B cell (primary cell): Measurements from ENCODE around the gene CCR5AS.

ENCODE experiments used
- ATAC-seq: fragments of 200-7000 bp; cut with Tn5 transposase; one replicate; pipeline ENCODE4 v1.10.0; 2021; ENCODE audit warnings: low read depth, mild to moderate bottlenecking, moderate number of reproducible peaks, moderate library complexity
- CTCF ChIA-PET: fragments of 350-600 bp; sonication (Branson Sonifier 250); formaldehyde crosslinking; loops from one replicate; lab custom pipeline; 2021; ENCODE audit warnings: antibody characterized with exemption, inconsistent platforms; lab: Charles Lee
- POLR2A ChIA-PET: fragments of 350-600 bp; sonication (Branson Sonifier 250); formaldehyde crosslinking; loops from one replicate; lab custom pipeline; 2021; ENCODE audit warnings: antibody characterized with exemption; lab: Charles Lee
- DNase-seq: peaks from one replicate; pipeline ENCODE4 v3.0.0; 2013
- H2AFZ ChIP-seq: 2 replicates; pipeline ENCODE4 v1.6.1; 2012; ENCODE audit warnings: mild to moderate bottlenecking, low read depth, low read length; ENCODE audit not compliant: insufficient read depth, poor library complexity, severe bottlenecking
- H3K27ac ChIP-seq, 2 donors: 1 replicate in 1 of 2; 2 replicates in 1 of 2; pipeline ENCODE4 v1.5.1; 2012 to 2013; ENCODE audit warnings: low read length in 2 of 2, mild to moderate bottlenecking in 2 of 2, moderate library complexity in 1 of 2
- H3K27me3 ChIP-seq, 4 experiments: fragments of 200-600 bp in 1 of 4; sonication (generic) in 1 of 4; replicated peaks in 1 of 4; 1 replicate in 2 of 4; 2 replicates in 2 of 4; pipeline versions ENCODE4 v1.6.1 to v1.7.0; 2013 to 2016; ENCODE audit warnings: low read length in 3 of 4, mild to moderate bottlenecking in 2 of 4, mixed read lengths in 1 of 4, moderate library complexity in 1 of 4; ENCODE audit not compliant: insufficient read depth in 4 of 4, control insufficient read depth in 3 of 4; ENCODE audit errors: control extremely low read depth in 1 of 4
- H3K36me3 ChIP-seq, 2 experiments: replicated peaks in 1 of 2; 1 replicate in 1 of 2; 2 replicates in 1 of 2; pipeline versions ENCODE4 v1.6.1 to v1.7.1; 2013; ENCODE audit warnings: low read length in 1 of 2; ENCODE audit not compliant: insufficient read depth in 2 of 2, control insufficient read depth in 1 of 2; ENCODE audit errors: control extremely low read depth in 1 of 2, extremely low read depth in 1 of 2
- H3K4me1 ChIP-seq, 2 donors: fragments of 200-600 bp in 1 of 2; sonication (generic) in 1 of 2; 1 replicate in 1 of 2; 2 replicates in 1 of 2; pipeline versions ENCODE4 v1.5.1 to v1.6.1; 2013 to 2017; ENCODE audit warnings: low read length in 2 of 2; ENCODE audit not compliant: control insufficient read depth in 2 of 2, insufficient read depth in 2 of 2
- H3K4me2 ChIP-seq: replicated peaks from 2 replicates; pipeline ENCODE3; 2012; ENCODE audit warnings: mild to moderate bottlenecking, low read depth, low read length; ENCODE audit not compliant: poor library complexity, severe bottlenecking
- H3K4me3 ChIP-seq, 5 experiments: fragments of 200-600 bp in 1 of 5; sonication (generic) in 1 of 5; 1 replicate in 3 of 5; 2 replicates in 2 of 5; pipeline versions ENCODE4 v1.5.1 to v1.7.0; 2011 to 2016; ENCODE audit warnings: low read length in 4 of 5, mild to moderate bottlenecking in 4 of 5, low read depth in 2 of 5, control low read depth in 1 of 5, moderate library complexity in 1 of 5; ENCODE audit not compliant: insufficient read depth in 1 of 5; ENCODE audit errors: control extremely low read depth in 1 of 5, extremely low read depth in 1 of 5
- H3K79me2 ChIP-seq: fragments of 200-600 bp; sonication (generic); one replicate; pipeline ENCODE4 v1.6.0; 2016; ENCODE audit warnings: low read length; ENCODE audit not compliant: control insufficient read depth, insufficient read depth
- H3K9ac ChIP-seq: fragments of 200-600 bp; sonication (generic); 2 replicates; pipeline ENCODE4 v1.6.1; 2017; ENCODE audit warnings: mild to moderate bottlenecking, low read length, moderate library complexity
- H3K9me3 ChIP-seq, 3 donors: one replicate each; pipeline versions ENCODE4 v1.6.1 to v1.7.1; 2013; ENCODE audit warnings: low read length in 2 of 3; ENCODE audit not compliant: control insufficient read depth in 2 of 3, insufficient read depth in 1 of 3; ENCODE audit errors: control extremely low read depth in 1 of 3
- H4K20me1 ChIP-seq: 2 replicates; pipeline ENCODE4 v1.6.0; 2012; ENCODE audit warnings: mild to moderate bottlenecking, low read length; ENCODE audit not compliant: insufficient read depth, control insufficient read depth, poor library complexity, severe bottlenecking
- H3K27ac Mint-ChIP-seq: one replicate; pipeline ENCODE4 v1.8.0; 2021; ENCODE audit warnings: mixed read lengths
- H3K27me3 Mint-ChIP-seq: one replicate; pipeline ENCODE4 v1.8.0; 2021; ENCODE audit warnings: mixed read lengths
- H3K4me1 Mint-ChIP-seq: one replicate; pipeline ENCODE4 v1.8.0; 2021; ENCODE audit warnings: mixed read lengths
- H3K4me3 Mint-ChIP-seq: one replicate; pipeline ENCODE4 v1.8.0; 2021; ENCODE audit warnings: mixed read lengths
- H3K9me3 Mint-ChIP-seq: one replicate; pipeline ENCODE4 v1.8.0; 2022; ENCODE audit warnings: mixed read lengths; ENCODE audit not compliant: insufficient read depth
- CTCF ChIP-seq: fragments of 200-600 bp; IDR thresholded peaks from one replicate; pipeline ENCODE4 v1.8.0; 2022; ENCODE audit warnings: antibody characterized with exemption, mild to moderate bottlenecking
- EZH2 ChIP-seq: IDR thresholded peaks from 2 replicates; pipeline ENCODE4 v1.6.1; 2012; ENCODE audit warnings: borderline replicate concordance, low read depth, mild to moderate bottlenecking, moderate library complexity, low read length; ENCODE audit not compliant: insufficient read depth, poor library complexity, severe bottlenecking
- WGBS: methylation state at CpG from one replicate; pipeline ENCODE4 v1.1.5; 2013; ENCODE audit warnings: missing lambda C conversion rate; ENCODE audit not compliant: insufficient coverage; 5-methylcytosine and 5-hydroxymethylcytosine counted together
- intact Hi-C: fragments of 100-400 bp; cut with micrococcal nuclease; formaldehyde crosslinking; loops from one replicate; pipeline ENCODE4 v1.10.0; 2022

CCR5AS gene

DNA sequence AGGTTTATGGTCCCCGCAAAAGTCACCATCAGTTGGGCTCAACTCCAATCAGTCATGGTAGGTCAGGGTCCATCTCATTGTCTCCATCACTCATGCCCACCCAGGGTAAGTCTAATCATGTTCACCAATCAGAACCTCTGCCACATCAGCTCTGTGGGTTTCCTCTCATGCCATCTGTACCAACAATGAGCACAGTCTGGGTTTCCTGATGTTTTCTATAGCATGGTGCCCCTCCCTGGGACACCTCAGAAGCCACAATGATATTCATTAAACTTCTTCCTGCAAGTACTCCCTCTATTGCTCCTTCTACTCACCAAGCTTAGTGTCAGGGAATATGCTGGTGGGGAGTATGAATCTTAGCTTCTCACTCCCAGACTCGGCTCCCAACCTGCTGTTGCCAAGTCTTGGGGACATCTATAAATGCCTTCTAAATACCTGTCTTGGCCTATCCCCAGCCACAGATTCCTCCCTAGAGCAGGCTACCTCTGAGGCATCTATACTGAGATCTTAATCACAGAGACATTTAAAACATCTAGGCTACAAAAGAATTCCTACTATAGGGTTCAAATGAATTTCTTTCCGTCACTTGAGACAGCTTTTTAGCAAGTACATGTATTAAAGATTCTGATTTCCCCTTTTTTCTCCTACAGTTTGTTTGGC, 57.9 kb downstream of the CCR5AS start:
- DNase-seq (no peak), ATAC-seq (no peak)
- POLR2A ChIA-PET = no interaction called here
- Mint-ChIP-seq H3K27ac (peak overlapping the region; percentile 55), H3K4me1 (peaks cover 62% of the 10 kb centered on the region), H3K4me3 (peak overlapping the region; percentile 67), H3K9me3 (no peaks in the 10 kb centered on the region), H3K27me3 (no peaks in the 10 kb centered on the region)
- 90% methylated on average over 1 of the region's 3 CpGs for WGBS
- TF ChIP-seq EZH2 (no peak), CTCF (no peak)
- no peaks in the 10 kb centered on the region for H3K27me3 ChIP-seq
- peak overlapping the region in 1 of 5 experiments; percentile 29 for H3K4me3 ChIP-seq
- CTCF ChIA-PET = interaction anchor here (1.8 kb wide), 1 partner anchor 20 kb away, joined by 11 read pairs; no protein-coding TSS in a partner anchor
- H3K36me3 ChIP-seq = no peaks in the 10 kb centered on the region
- H3K9me3 ChIP-seq = no peaks in the 10 kb centered on the region
- no peak overlapping the region for H2AFZ ChIP-seq
- H3K79me2 ChIP-seq = no peaks in the 10 kb centered on the region
- peak overlapping the region; percentile 31 for H3K9ac ChIP-seq
- H3K27ac ChIP-seq = peak overlapping the region; percentile 37 to 41
- H3K4me2 ChIP-seq = peak overlapping the region; percentile 55
- H4K20me1 ChIP-seq = no peaks in the 10 kb centered on the region
- H3K4me1 ChIP-seq = peaks cover 44 to 51% of the 10 kb centered on the region in 2 donors
- intact Hi-C loops = no loop called here

DNA sequence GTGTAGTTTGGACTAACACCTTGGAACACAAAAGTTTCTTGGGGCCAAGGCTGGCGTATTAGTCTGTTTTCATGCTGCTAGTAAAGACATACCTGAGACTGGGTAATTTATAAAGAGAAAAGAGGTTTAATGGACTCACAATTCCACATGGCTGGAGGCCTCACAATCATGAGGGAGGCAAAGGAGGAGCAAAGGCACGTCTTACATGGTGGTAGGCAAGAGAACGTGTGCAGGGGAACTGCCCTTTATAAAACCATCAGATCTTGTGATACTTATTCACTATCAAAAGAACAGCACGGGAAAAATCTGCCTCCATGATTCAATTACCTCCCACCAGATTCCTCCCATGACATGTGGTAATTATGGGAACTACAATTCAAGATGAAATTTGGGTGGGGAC, 62.4 kb downstream of the CCR5AS start:
- H3K9me3 Mint-ChIP-seq = peaks cover 5% of the 10 kb centered on the region
- Histone ChIP-seq H3K4me3 (no peak overlapping the region), H3K27ac (no peak overlapping the region), H3K4me1 (peaks cover 10% of the 10 kb centered on the region in 2 donors), H4K20me1 (no peaks in the 10 kb centered on the region), H3K9ac (no peak overlapping the region), H2AFZ (no peak overlapping the region), H3K36me3 (no peaks in the 10 kb centered on the region), H3K9me3 (peaks cover 0 to under 1% (median 0%) of the 10 kb centered on the region in 3 donors), H3K27me3 (no peaks in the 10 kb centered on the region), H3K79me2 (no peaks in the 10 kb centered on the region), H3K4me2 (no peak overlapping the region)
- no peak overlapping the region for H3K27ac Mint-ChIP-seq
- ATAC-seq (no peak), DNase-seq (no peak)
- no peak overlapping the region for H3K4me3 Mint-ChIP-seq
- TF ChIP-seq EZH2 = no peak
- no peak for TF ChIP-seq CTCF
- CTCF ChIA-PET = no interaction called here
- WGBS = 100% methylated on average over 1 of the region's 4 CpGs
- intact Hi-C loops = no loop called here
- H3K4me1 Mint-ChIP-seq = peaks cover 21% of the 10 kb centered on the region
- no peaks in the 10 kb centered on the region for H3K27me3 Mint-ChIP-seq
- POLR2A ChIA-PET = no interaction called here
